B cell (primary cell): Measurements from ENCODE around the gene BAK1. TPM values are rescaled to one million over a fixed set of nuclear protein-coding genes. Genes with fewer than 3 reads are reported as not detected.

Experiments
- ATAC-seq: fragments of 200-7000 bp; cut with Tn5 transposase; one replicate; pipeline ENCODE4 v1.10.0; 2021; ENCODE audit warnings: low read depth, mild to moderate bottlenecking, moderate number of reproducible peaks, moderate library complexity
- CTCF ChIA-PET: fragments of 350-600 bp; sonication (Branson Sonifier 250); formaldehyde crosslinking; loops from one replicate; lab custom pipeline; 2021; ENCODE audit warnings: antibody characterized with exemption, inconsistent platforms; lab: Charles Lee
- POLR2A ChIA-PET: fragments of 350-600 bp; sonication (Branson Sonifier 250); formaldehyde crosslinking; loops from one replicate; lab custom pipeline; 2021; ENCODE audit warnings: antibody characterized with exemption; lab: Charles Lee
- DNase-seq: peaks from one replicate; pipeline ENCODE4 v3.0.0; 2013
- H2AFZ ChIP-seq: 2 replicates; pipeline ENCODE4 v1.6.1; 2012; ENCODE audit warnings: mild to moderate bottlenecking, low read depth, low read length; ENCODE audit not compliant: insufficient read depth, poor library complexity, severe bottlenecking
- H3K27ac ChIP-seq, 2 donors: 1 replicate in 1 of 2; 2 replicates in 1 of 2; pipeline ENCODE4 v1.5.1; 2012 to 2013; ENCODE audit warnings: low read length in 2 of 2, mild to moderate bottlenecking in 2 of 2, moderate library complexity in 1 of 2
- H3K27me3 ChIP-seq, 4 experiments: fragments of 200-600 bp in 1 of 4; sonication (generic) in 1 of 4; replicated peaks in 1 of 4; 1 replicate in 2 of 4; 2 replicates in 2 of 4; pipeline versions ENCODE4 v1.6.1 to v1.7.0; 2013 to 2016; ENCODE audit warnings: low read length in 3 of 4, mild to moderate bottlenecking in 2 of 4, mixed read lengths in 1 of 4, moderate library complexity in 1 of 4; ENCODE audit not compliant: insufficient read depth in 4 of 4, control insufficient read depth in 3 of 4; ENCODE audit errors: control extremely low read depth in 1 of 4
- H3K36me3 ChIP-seq, 2 experiments: replicated peaks in 1 of 2; 1 replicate in 1 of 2; 2 replicates in 1 of 2; pipeline versions ENCODE4 v1.6.1 to v1.7.1; 2013; ENCODE audit warnings: low read length in 1 of 2; ENCODE audit not compliant: insufficient read depth in 2 of 2, control insufficient read depth in 1 of 2; ENCODE audit errors: control extremely low read depth in 1 of 2, extremely low read depth in 1 of 2
- H3K4me1 ChIP-seq, 2 donors: fragments of 200-600 bp in 1 of 2; sonication (generic) in 1 of 2; 1 replicate in 1 of 2; 2 replicates in 1 of 2; pipeline versions ENCODE4 v1.5.1 to v1.6.1; 2013 to 2017; ENCODE audit warnings: low read length in 2 of 2; ENCODE audit not compliant: control insufficient read depth in 2 of 2, insufficient read depth in 2 of 2
- H3K4me2 ChIP-seq: replicated peaks from 2 replicates; pipeline ENCODE3; 2012; ENCODE audit warnings: mild to moderate bottlenecking, low read depth, low read length; ENCODE audit not compliant: poor library complexity, severe bottlenecking
- H3K4me3 ChIP-seq, 5 experiments: fragments of 200-600 bp in 1 of 5; sonication (generic) in 1 of 5; 1 replicate in 3 of 5; 2 replicates in 2 of 5; pipeline versions ENCODE4 v1.5.1 to v1.7.0; 2011 to 2016; ENCODE audit warnings: low read length in 4 of 5, mild to moderate bottlenecking in 4 of 5, low read depth in 2 of 5, control low read depth in 1 of 5, moderate library complexity in 1 of 5; ENCODE audit not compliant: insufficient read depth in 1 of 5; ENCODE audit errors: control extremely low read depth in 1 of 5, extremely low read depth in 1 of 5
- H3K79me2 ChIP-seq: fragments of 200-600 bp; sonication (generic); one replicate; pipeline ENCODE4 v1.6.0; 2016; ENCODE audit warnings: low read length; ENCODE audit not compliant: control insufficient read depth, insufficient read depth
- H3K9ac ChIP-seq: fragments of 200-600 bp; sonication (generic); 2 replicates; pipeline ENCODE4 v1.6.1; 2017; ENCODE audit warnings: mild to moderate bottlenecking, low read length, moderate library complexity
- H3K9me3 ChIP-seq, 3 donors: one replicate each; pipeline versions ENCODE4 v1.6.1 to v1.7.1; 2013; ENCODE audit warnings: low read length in 2 of 3; ENCODE audit not compliant: control insufficient read depth in 2 of 3, insufficient read depth in 1 of 3; ENCODE audit errors: control extremely low read depth in 1 of 3
- H4K20me1 ChIP-seq: 2 replicates; pipeline ENCODE4 v1.6.0; 2012; ENCODE audit warnings: mild to moderate bottlenecking, low read length; ENCODE audit not compliant: insufficient read depth, control insufficient read depth, poor library complexity, severe bottlenecking
- H3K27ac Mint-ChIP-seq: one replicate; pipeline ENCODE4 v1.8.0; 2021; ENCODE audit warnings: mixed read lengths
- H3K27me3 Mint-ChIP-seq: one replicate; pipeline ENCODE4 v1.8.0; 2021; ENCODE audit warnings: mixed read lengths
- H3K4me1 Mint-ChIP-seq: one replicate; pipeline ENCODE4 v1.8.0; 2021; ENCODE audit warnings: mixed read lengths
- H3K4me3 Mint-ChIP-seq: one replicate; pipeline ENCODE4 v1.8.0; 2021; ENCODE audit warnings: mixed read lengths
- H3K9me3 Mint-ChIP-seq: one replicate; pipeline ENCODE4 v1.8.0; 2022; ENCODE audit warnings: mixed read lengths; ENCODE audit not compliant: insufficient read depth
- CTCF ChIP-seq: fragments of 200-600 bp; IDR thresholded peaks from one replicate; pipeline ENCODE4 v1.8.0; 2022; ENCODE audit warnings: antibody characterized with exemption, mild to moderate bottlenecking
- EZH2 ChIP-seq: IDR thresholded peaks from 2 replicates; pipeline ENCODE4 v1.6.1; 2012; ENCODE audit warnings: borderline replicate concordance, low read depth, mild to moderate bottlenecking, moderate library complexity, low read length; ENCODE audit not compliant: insufficient read depth, poor library complexity, severe bottlenecking
- WGBS: methylation state at CpG from one replicate; pipeline ENCODE4 v1.1.5; 2013; ENCODE audit warnings: missing lambda C conversion rate; ENCODE audit not compliant: insufficient coverage; 5-methylcytosine and 5-hydroxymethylcytosine counted together
- intact Hi-C: fragments of 100-400 bp; cut with micrococcal nuclease; formaldehyde crosslinking; loops from one replicate; pipeline ENCODE4 v1.10.0; 2022
- polyA plus RNA-seq: library from polyadenylated mRNA; depleted of rRNA; stranded (reverse); fragments of >200 nt; gene quantifications from 2 replicates; pipeline ENCODE4 v1.2.3, GENCODE V29; 2012
- total RNA-seq, 2 donors: library from RNA; stranded (reverse); fragments of 120-200 nt in 1 of 2; gene quantifications; 1 replicate in 1 of 2; 2 replicates in 1 of 2; pipeline versions ENCODE4 v1.2.3 to v1.2.4, GENCODE V29; 2013 to 2022

The BAK1 gene
- total and polyA plus RNA-seq, 2 donors (not counting 1 experiment from before 2014, with no cell fraction given) = 23.3 to 34.3 TPM

DNA sequence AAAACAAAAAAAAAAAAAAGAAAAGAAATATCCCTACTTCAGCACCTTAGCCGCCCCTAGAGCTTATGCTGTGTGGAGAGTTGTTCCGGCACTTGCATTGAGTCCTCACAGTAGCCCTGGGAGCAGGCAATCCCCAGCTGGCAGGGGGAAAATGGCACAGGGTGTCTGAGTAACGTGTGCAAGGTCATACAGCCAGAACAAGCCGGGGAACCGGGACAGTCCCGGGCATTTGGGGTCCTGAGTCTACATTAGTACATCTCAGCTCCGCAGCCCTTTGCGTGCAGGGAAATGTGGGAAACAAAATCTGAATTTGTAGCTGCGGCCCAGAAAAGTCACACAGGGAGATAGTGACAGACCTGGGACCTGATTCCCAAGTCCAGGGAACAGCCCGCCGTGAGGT, 3.4 kb downstream of the BAK1 start:
- Histone ChIP-seq H3K4me2 (no peak overlapping the region), H3K9ac (no peak overlapping the region), H3K4me3 (no peak overlapping the region), H3K27ac (no peak overlapping the region), H3K9me3 (no peaks in the 10 kb centered on the region), H3K79me2 (peaks cover 35% of the 10 kb centered on the region), H2AFZ (no peak overlapping the region), H3K4me1 (peaks cover 26 to 41% of the 10 kb centered on the region in 2 donors), H3K27me3 (no peaks in the 10 kb centered on the region), H3K36me3 (peaks cover 0 to 42% of the 10 kb centered on the region in 2 experiments), H4K20me1 (peaks cover 7% of the 10 kb centered on the region)
- Mint-ChIP-seq H3K9me3 (no peaks in the 10 kb centered on the region), H3K4me3 (peak overlapping the region; percentile 29), H3K27ac (no peak overlapping the region), H3K4me1 (peaks cover 36% of the 10 kb centered on the region), H3K27me3 (no peaks in the 10 kb centered on the region)
- ChIA-PET POLR2A (no interaction called here), CTCF (interaction anchor here (0.7 to 1.6 kb wide), 3 partner anchors 8 to 1984 kb away, joined by 3 to 5 read pairs (median 3); partner anchors contain the start of gene NCR3)
- DNase-seq (no peak), ATAC-seq (no peak)
- 93% methylated on average over 5 of the region's 11 CpGs for WGBS
- TF ChIP-seq CTCF = no peak
- intact Hi-C loops = no loop called here

DNA sequence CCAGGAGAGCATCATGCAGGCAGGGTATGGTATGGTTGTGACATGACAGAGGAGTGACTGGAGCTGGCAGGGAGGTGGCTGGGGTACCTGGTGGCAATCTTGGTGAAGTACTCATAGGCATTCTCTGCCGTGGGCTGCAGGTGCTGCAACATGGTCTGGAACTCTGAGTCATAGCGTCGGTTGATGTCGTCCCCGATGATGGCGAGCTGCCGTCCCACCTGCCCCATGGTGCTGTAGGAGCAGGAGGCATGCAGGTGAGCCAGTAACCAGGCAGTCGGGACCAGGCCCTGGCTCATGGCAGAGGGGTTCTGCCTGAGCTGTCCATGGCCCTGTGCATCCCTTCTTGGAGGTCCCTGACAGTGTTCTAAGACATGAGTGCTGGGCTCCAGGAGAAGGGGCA, 4.9 kb downstream of the BAK1 start:
- ChIA-PET CTCF (interaction anchor here (1.4 to 1.8 kb wide), 2 partner anchors 10 to 12 kb away, joined by 4 to 5 read pairs; no protein-coding TSS in a partner anchor), POLR2A (interaction anchor here (1.0 kb wide), 1 partner anchor 157 kb away, joined by 3 read pairs; the partner anchor contains the start of gene CUTA)
- H3K9me3 ChIP-seq = no peaks in the 10 kb centered on the region
- no peak overlapping the region for H3K27ac Mint-ChIP-seq
- H3K79me2 ChIP-seq = peaks cover 35% of the 10 kb centered on the region
- DNase-seq (no peak), ATAC-seq (no peak)
- no peaks in the 10 kb centered on the region for H3K27me3 Mint-ChIP-seq
- peaks cover 44% of the 10 kb centered on the region for H3K4me1 Mint-ChIP-seq
- H3K36me3 ChIP-seq = peaks cover 0 to 42% of the 10 kb centered on the region in 2 experiments
- no peaks in the 10 kb centered on the region for H3K27me3 ChIP-seq
- TF ChIP-seq CTCF = no peak
- no peak for TF ChIP-seq EZH2
- 93% methylated on average over 8 of the region's 8 CpGs for WGBS
- no peak overlapping the region for H3K4me3 Mint-ChIP-seq
- no peak overlapping the region for H3K27ac ChIP-seq
- peaks cover 29 to 47% of the 10 kb centered on the region in 2 donors for H3K4me1 ChIP-seq
- no peak overlapping the region for H2AFZ ChIP-seq
- H4K20me1 ChIP-seq = peaks cover 7% of the 10 kb centered on the region
- H3K9me3 Mint-ChIP-seq = no peaks in the 10 kb centered on the region
- intact Hi-C loops = no loop called here
- H3K4me2 ChIP-seq = no peak overlapping the region
- H3K9ac ChIP-seq = no peak overlapping the region
- H3K4me3 ChIP-seq = no peak overlapping the region
